Measurements from ENCODE around the gene LRIG3. TPM values are rescaled to one million over a fixed set of nuclear protein-coding genes. Genes with fewer than 3 reads are reported as not detected.

LRIG3 gene
- polyA plus RNA-seq, 1 donor from 2014 or later, result 0.22 TPM

DNA sequence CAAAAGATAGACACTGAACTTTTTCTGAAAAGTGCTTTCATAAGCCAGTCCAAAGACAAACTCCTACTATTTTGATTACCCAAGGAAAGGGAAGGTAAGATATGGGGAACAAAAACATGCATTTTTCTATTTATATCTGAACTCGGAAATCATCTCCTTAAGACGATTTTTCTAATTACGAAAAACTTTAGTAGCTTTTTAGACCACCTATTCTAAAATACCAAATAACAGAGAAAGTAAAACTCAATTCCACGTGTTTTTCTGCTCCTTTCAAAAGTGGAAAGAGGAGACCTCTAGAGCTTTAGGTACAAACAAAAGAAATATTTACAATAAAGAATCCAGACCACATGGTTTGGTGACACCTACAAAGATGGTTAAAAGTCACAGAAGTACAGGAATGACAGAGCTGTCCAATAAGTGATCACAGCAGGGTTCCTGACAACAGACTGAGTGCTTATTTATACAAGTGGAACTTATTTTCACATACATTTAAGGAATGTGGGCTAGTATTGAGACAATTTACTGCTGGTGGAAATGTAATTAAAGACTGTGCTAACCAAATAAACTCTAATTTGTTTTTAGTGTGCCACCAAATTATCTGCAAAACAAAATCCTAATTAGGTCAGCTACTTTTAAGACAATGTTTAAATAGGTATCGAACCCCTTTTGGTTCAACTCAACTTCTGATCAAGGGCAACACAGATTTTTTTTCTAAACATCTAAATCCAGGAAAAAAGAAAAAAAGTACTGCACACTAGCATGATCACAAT lies 2.4 kb downstream of the LRIG3 start:
- no peaks in the 10 kb centered on the region for H3K36me3 ChIP-seq (ENCODE audit: insufficient read depth, low read length)
- H3K4me2 ChIP-seq (ENCODE audit: low read length), result no peak overlapping the region
- H3K9ac ChIP-seq (ENCODE audit: low read length), result no peak overlapping the region
- no peak for TF ChIP-seq RAD21 (conservative IDR thresholded peaks at IDR 0.05)
- no peak for TF ChIP-seq MXI1 (conservative IDR thresholded peaks at IDR 0.05; ENCODE audit: poor library complexity, severe bottlenecking)
- TF ChIP-seq, protein P1, sequence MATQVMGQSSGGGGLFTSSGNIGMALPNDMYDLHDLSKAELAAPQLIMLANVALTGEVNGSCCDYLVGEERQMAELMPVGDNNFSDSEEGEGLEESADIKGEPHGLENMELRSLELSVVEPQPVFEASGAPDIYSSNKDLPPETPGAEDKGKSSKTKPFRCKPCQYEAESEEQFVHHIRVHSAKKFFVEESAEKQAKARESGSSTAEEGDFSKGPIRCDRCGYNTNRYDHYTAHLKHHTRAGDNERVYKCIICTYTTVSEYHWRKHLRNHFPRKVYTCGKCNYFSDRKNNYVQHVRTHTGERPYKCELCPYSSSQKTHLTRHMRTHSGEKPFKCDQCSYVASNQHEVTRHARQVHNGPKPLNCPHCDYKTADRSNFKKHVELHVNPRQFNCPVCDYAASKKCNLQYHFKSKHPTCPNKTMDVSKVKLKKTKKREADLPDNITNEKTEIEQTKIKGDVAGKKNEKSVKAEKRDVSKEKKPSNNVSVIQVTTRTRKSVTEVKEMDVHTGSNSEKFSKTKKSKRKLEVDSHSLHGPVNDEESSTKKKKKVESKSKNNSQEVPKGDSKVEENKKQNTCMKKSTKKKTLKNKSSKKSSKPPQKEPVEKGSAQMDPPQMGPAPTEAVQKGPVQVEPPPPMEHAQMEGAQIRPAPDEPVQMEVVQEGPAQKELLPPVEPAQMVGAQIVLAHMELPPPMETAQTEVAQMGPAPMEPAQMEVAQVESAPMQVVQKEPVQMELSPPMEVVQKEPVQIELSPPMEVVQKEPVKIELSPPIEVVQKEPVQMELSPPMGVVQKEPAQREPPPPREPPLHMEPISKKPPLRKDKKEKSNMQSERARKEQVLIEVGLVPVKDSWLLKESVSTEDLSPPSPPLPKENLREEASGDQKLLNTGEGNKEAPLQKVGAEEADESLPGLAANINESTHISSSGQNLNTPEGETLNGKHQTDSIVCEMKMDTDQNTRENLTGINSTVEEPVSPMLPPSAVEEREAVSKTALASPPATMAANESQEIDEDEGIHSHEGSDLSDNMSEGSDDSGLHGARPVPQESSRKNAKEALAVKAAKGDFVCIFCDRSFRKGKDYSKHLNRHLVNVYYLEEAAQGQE (IDR thresholded peaks at IDR 0.05; ENCODE audit: borderline replicate concordance), result no peak
- no peak for TF ChIP-seq EZH2 (IDR thresholded peaks at IDR 0.05; ENCODE audit: borderline replicate concordance, insufficient read depth, low read length, poor library complexity, severe bottlenecking)
- TF ChIP-seq POLR2AphosphoS5 (IDR thresholded peaks at IDR 0.05), result no peak
- TF ChIP-seq, protein P2, sequence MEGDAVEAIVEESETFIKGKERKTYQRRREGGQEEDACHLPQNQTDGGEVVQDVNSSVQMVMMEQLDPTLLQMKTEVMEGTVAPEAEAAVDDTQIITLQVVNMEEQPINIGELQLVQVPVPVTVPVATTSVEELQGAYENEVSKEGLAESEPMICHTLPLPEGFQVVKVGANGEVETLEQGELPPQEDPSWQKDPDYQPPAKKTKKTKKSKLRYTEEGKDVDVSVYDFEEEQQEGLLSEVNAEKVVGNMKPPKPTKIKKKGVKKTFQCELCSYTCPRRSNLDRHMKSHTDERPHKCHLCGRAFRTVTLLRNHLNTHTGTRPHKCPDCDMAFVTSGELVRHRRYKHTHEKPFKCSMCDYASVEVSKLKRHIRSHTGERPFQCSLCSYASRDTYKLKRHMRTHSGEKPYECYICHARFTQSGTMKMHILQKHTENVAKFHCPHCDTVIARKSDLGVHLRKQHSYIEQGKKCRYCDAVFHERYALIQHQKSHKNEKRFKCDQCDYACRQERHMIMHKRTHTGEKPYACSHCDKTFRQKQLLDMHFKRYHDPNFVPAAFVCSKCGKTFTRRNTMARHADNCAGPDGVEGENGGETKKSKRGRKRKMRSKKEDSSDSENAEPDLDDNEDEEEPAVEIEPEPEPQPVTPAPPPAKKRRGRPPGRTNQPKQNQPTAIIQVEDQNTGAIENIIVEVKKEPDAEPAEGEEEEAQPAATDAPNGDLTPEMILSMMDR (IDR thresholded peaks at IDR 0.05; ENCODE audit: poor library complexity, severe bottlenecking), result no peak
- no peak for TF ChIP-seq SMC3 (conservative IDR thresholded peaks at IDR 0.05; ENCODE audit: poor library complexity)
- no peak for TF ChIP-seq TAF1 (IDR thresholded peaks at IDR 0.05; ENCODE audit: low read depth)
- no peak for TF ChIP-seq EP300 (conservative IDR thresholded peaks at IDR 0.05; ENCODE audit: poor library complexity, severe bottlenecking)
- peaks cover 10% of the 10 kb centered on the region for H3K79me2 ChIP-seq (replicated peaks; ENCODE audit: insufficient read depth, low read length)
- H4K20me1 ChIP-seq (ENCODE audit: insufficient read depth), result no peaks in the 10 kb centered on the region
- H3K9me2 ChIP-seq (ENCODE audit: insufficient read depth, low read length), result no peaks in the 10 kb centered on the region
- H3K27me3 ChIP-seq (ENCODE audit: insufficient read depth, low read depth, low read length), result peaks cover 18% of the 10 kb centered on the region
- H3K27ac ChIP-seq (ENCODE audit: low read length), result no peak overlapping the region
- H2AFZ ChIP-seq (ENCODE audit: low read depth, low read length), result no peak overlapping the region
- no peaks in the 10 kb centered on the region for H3F3A ChIP-seq (ENCODE audit: insufficient read depth, low read length, poor library complexity, severe bottlenecking)
- H3K9me3 ChIP-seq (ENCODE audit: low read length), result no peaks in the 10 kb centered on the region
- H3K4me3 ChIP-seq (ENCODE audit: low read length), result no peak overlapping the region

DNA sequence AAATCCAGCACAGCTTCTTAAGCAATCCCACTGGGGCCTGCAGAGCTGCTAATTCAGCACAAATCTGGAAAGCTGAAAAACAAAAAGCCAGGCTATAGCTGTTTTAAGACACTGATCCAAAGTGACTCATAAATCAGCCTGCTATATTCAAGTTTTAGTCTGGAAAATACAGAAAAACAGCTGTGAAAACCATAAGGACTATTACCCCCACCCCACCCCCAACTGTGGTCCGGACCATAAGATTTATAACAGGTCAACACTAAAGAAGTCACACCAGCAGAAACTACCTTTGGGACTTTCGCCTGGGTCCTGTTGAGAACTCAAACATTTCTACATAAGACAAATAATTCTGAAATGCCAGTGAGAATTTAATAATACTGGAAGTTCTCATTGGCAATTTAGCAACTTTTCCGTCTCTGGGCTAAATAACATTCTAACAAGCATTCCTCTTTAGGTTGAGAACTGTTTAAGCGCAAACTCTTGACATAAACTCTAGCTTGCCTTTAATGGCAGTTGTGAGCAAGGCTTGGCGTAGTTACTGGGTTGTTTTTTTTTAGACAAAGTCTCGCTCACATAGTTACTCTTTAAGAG lies 3.3 kb downstream of the LRIG3 start:
- H3K9me2 ChIP-seq (ENCODE audit: insufficient read depth, low read length), result no peaks in the 10 kb centered on the region
- H3K27ac ChIP-seq (ENCODE audit: low read length), result no peak overlapping the region
- TF ChIP-seq POLR2AphosphoS5 (IDR thresholded peaks at IDR 0.05) (no peak), TAF1 (IDR thresholded peaks at IDR 0.05; ENCODE audit: low read depth) (no peak), SMC3 (conservative IDR thresholded peaks at IDR 0.05; ENCODE audit: poor library complexity) (no peak), EZH2 (IDR thresholded peaks at IDR 0.05; ENCODE audit: borderline replicate concordance, insufficient read depth, low read length, poor library complexity, severe bottlenecking) (no peak), MXI1 (conservative IDR thresholded peaks at IDR 0.05; ENCODE audit: poor library complexity, severe bottlenecking) (no peak), RAD21 (conservative IDR thresholded peaks at IDR 0.05) (no peak), EP300 (conservative IDR thresholded peaks at IDR 0.05; ENCODE audit: poor library complexity, severe bottlenecking) (no peak)
- TF ChIP-seq, protein P2 (IDR thresholded peaks at IDR 0.05; ENCODE audit: poor library complexity, severe bottlenecking), result no peak
- TF ChIP-seq, protein P1 (IDR thresholded peaks at IDR 0.05; ENCODE audit: borderline replicate concordance), result no peak
- no peak overlapping the region for H2AFZ ChIP-seq (ENCODE audit: low read depth, low read length)
- peaks cover 18% of the 10 kb centered on the region for H3K27me3 ChIP-seq (ENCODE audit: insufficient read depth, low read depth, low read length)
- no peaks in the 10 kb centered on the region for H4K20me1 ChIP-seq (ENCODE audit: insufficient read depth)
- no peaks in the 10 kb centered on the region for H3F3A ChIP-seq (ENCODE audit: insufficient read depth, low read length, poor library complexity, severe bottlenecking)
- peaks cover 10% of the 10 kb centered on the region for H3K79me2 ChIP-seq (replicated peaks; ENCODE audit: insufficient read depth, low read length)
- no peak overlapping the region for H3K4me3 ChIP-seq (ENCODE audit: low read length)
- no peaks in the 10 kb centered on the region for H3K36me3 ChIP-seq (ENCODE audit: insufficient read depth, low read length)
- H3K4me2 ChIP-seq (ENCODE audit: low read length), result no peak overlapping the region
- H3K9ac ChIP-seq (ENCODE audit: low read length), result no peak overlapping the region
- no peaks in the 10 kb centered on the region for H3K9me3 ChIP-seq (ENCODE audit: low read length)
